NAMALWA (cell line): ENCODE data around the gene VPS45.
A peak's percentile ranks its signal among the peaks of the same experiment; 100 is the strongest.
"Not testable (repeated sequence)": the region's sequence is repeated elsewhere in the genome, so short reads cannot be mapped to it uniquely, and the experiment has no call there.

Experiments used
- DNase-seq: peaks from one replicate; pipeline ENCODE4 v3.0.0-alpha.2; 2015; ENCODE audit warnings: low spot score

Gene VPS45

DNA sequence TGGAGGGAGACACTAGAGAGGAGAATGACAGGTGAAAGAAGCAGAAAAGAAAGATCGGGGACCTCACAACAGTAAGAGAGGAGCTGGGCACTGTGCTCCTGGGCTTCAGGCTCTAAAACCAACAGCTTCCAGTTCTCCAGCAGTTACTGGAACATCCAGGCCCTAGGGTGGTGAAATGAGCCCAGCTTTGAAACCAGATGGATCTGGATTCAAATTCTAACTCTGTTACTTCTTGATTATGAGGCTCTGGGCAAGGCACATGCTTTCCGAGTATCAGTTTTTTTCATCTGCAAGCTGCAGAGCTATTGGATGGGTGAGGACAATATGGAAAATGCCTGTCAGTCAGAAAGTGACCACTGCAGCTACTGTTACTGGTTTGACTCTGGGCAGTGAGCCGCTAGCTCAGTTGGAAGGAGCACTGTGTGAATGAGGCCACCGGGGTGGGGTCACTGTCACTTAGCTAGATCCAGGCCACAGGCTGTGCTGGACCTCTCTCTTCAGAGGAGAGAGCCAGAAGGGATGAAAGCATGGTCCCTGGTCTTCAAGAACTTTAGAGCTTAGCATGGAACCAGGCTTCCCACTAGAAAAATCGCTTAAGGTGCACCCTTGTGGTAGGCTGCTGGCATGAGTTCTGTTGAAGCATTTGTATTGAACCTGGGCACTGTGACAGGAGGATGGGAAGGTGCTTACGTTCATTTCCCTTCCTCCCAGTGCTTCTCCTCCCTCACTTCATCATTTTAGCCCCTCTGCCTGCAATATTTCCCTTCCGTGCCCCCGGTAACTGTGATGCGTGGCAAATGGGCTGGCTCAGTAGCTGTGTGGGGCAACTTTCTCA is 94.4 kb downstream of the VPS45 start:
- DNase-seq: peak; percentile 73

DNA sequence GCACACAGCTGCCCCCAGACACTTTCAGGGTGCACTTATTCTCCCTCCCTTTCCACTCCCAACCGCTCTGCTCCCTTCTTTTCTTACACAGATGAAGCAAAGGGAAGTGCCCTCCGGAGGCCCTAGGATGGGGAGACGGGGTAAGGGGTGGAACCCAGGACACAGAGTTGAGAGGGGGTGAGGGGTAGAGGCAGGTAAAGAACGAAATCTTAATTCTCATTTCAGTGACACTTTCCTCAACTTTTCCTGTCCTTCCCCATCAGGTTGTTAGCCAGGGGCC is 94.9 kb downstream of the VPS45 start:
- no peak for DNase-seq

DNA sequence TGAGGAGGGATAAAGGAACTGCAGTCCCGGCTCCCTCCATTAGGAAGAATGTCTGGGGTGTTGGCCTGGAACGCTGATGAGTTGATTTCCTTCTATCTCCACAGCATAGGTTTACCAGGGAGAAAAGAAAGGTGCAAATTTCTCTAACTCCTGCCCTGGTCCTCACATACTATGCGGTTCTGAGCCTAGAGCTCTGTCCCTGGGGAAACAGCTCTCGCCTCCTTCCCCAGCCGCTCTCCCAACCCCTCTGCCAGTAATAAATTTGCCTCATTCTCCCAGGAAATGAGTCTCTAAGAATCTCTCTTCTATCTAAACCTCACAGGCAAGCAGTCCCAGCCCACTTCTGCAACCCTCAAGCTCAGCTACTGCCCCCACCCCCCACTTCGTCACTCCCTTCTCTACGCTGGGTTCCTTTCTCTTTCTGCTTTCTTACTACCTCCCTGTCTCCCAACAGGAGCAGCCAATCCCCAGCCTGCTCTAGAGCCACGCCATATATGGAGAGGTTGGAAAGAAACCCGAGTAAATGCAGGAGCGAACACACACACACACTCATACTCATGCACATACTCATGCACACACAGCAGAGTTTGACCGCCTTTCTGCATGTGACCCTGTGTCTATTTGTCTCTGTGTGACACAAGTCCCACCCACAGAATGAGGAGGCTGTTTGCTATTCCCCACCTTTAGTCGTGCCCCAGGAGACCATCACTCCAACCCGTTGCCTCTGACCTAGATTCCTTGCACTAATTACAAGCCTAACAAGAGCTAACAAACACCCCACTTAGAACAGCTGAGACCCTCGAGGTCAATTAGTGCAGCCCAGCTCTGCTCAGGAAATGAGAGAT is 95.5 kb downstream of the VPS45 start:
- DNase-seq: peak; percentile 26

GRCh38 chr1:150164224-150164623 is 96.6 kb downstream of the VPS45 start:
- DNase-seq: no peak

GRCh38 chr1:150164779-150165178 is 97.2 kb downstream of the VPS45 start:
- peak; percentile 32 for DNase-seq

GRCh38 chr1:150165622-150166612 is 98.3 kb downstream of the VPS45 start:
- peak; percentile 84 for DNase-seq

DNA sequence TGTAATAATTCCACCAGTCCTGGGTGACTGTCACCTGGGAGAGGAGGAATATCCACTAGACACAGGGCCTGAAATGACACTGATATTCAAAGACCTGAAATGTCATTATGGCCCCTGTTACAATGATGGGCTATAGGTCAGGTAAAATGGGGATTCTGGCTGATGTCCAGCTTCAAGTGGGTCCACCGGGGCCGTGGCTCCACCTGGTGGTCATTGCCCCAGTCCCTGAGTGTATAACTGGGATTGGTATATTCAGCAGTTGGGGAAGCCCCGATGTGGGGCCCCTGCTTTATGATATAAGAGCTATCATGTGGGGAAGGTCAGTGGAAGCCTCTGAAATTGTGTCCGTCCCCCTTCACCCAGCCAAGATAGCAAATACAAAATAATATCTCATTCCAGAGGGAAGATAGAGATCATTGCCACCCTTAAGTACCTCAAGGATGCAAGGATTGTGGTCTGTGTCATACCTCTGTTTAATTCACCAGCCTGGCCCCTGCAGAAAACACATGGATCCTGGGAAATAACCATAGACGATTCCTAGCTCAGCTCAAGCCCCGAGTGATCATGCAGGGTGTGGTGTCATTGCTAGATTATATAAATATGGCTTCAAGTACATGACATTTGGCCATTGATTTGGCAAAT is 101.5 kb downstream of the VPS45 start:
- peak; percentile 68 for DNase-seq

DNA sequence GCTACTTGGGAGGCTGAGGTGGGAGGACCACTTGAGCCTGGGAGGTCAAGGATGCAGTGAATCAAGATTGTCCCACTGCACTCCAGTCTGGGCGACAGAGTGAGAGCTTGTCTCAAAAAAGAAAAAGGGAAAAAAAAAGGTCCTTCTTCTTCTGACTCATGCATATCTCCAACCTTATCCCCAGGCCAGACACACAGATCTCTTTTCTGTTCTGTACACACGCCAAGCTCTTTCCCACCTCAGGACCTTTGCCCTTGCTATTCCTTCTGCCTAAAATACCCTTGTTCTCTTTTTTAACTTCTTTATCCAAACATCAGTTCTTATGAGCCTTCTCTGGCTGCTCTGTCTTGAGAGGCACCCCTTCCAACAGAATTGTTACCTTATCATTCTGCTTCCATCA is 104.2 kb downstream of the VPS45 start:
- no peak for DNase-seq

DNA sequence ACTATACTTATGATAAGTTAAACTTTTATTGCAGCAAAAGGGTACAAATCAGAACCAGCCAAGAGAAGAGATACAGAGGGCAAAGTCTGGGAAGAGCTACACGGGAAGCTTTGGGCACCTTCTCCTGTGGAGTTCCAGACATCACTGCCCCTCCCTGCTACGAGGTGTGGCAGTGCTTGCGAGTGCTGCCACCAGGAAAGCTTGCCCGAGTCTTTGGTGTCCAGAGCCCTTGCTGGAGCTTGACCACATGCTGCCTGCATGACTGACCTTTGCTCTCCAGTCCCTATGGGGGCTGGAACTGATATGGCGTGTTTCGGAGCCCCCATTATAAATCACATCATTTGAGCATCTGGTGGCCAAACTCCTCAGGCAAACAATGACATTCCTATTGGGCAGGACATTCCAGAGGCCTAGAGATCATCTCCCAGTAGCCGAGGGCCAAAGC is 105.6 kb downstream of the VPS45 start:
- no peak for DNase-seq

DNA sequence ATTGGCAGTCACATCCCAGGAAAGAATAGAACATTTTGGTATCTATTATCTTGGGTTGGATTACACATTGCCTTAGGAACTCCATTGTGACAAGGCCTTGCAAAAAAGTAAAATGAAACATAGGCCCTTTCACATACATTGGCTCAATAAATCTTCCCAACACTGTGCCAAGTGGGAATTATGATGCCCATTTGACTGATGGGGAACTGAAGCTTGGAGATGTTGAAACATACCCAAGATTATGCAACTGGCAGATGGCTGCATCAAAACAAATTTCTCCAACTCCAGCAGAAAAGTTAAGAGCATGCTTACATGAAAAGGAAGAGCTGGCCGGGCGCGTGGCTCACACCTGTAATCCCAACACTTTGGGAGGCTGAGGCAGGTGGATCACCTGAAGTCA is 109.0 kb downstream of the VPS45 start:
- no peak for DNase-seq

DNA sequence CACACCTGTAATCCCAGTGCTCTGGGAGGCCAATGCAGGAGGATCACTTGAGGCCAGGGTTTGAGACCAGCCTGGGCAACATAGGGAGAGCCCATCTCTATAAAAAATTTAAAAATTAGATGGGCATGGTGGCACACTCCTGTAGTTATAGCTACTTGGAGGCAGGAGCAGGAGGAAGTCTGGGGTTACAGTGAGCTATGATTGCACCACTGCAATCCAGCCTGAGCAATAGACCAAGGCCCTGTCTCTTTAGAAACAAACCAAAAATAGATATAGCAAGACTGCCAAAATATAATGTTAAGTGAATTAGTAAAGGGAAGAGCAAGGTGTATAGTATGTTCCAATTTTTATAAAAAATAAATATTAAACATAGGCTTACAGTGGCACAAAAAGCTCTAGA is 111.0 kb downstream of the VPS45 start:
- DNase-seq: no peak

GRCh38 chr1:150179867-150180266 is 112.3 kb downstream of the VPS45 start:
- DNase-seq: no peak

DNA sequence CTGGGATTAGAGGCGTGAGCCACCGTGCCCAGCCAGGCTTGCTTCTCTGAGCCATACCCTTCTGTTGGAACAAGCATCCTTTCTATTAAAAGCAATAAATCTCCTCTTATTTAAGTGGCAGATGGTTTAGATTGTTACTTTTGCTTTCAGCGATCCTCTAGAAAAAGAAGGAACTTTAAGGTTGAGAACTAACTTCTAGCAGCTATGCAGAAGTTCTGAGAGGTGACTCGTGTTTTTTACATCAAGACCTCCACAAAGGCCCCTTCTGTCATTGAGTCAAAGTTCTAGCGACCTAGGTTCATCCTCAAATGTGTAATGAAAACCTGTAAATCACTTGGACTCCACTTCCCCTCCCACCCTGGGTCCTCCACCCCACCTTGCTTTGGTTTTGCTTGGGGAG is 112.9 kb downstream of the VPS45 start:
- DNase-seq: no peak

- no peak for DNase-seq
These were observed 114.7 kb downstream of the VPS45 start for GRCh38 chr1:150182247-150182646.

- DNase-seq: no peak
These were observed 115.5 kb downstream of the VPS45 start for GRCh38 chr1:150183061-150183460.

DNA sequence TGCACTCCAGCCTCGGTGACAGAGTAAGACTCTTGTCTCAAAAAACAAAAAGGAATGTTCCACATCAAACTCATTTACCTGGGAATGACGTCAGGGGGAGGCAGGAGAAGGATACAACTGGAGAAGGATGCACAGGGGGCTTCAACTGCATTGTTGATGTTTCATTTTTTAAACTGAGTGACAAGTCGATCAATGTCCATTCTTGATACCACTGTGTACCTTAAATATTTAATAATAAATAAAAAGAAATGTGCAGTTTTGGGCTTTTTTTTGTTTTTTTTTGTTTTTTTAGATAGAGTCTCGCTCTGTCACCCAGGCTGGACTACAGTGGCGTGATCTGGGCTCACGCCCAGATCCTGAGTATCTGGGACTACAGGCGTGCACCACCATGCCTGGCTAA is 117.9 kb downstream of the VPS45 start:
- DNase-seq: no peak

DNA sequence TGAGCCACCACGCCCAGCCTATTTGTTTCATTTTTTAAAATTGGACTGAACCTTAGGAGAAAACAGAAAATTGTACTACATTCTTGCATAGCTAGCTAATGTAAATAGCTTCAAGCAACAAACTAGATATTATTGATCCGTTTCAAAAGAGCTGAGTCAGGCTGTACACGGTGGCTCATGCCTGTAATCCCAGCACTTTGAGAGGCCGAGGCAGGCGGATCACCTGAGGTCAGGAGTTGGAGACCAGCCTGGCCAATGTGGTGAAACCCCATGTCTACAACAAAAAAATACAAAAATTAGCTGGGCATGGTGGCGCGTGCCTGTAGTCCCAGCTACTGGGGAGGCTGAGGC is 118.8 kb downstream of the VPS45 start:
- DNase-seq: not testable (repeated sequence)

DNA sequence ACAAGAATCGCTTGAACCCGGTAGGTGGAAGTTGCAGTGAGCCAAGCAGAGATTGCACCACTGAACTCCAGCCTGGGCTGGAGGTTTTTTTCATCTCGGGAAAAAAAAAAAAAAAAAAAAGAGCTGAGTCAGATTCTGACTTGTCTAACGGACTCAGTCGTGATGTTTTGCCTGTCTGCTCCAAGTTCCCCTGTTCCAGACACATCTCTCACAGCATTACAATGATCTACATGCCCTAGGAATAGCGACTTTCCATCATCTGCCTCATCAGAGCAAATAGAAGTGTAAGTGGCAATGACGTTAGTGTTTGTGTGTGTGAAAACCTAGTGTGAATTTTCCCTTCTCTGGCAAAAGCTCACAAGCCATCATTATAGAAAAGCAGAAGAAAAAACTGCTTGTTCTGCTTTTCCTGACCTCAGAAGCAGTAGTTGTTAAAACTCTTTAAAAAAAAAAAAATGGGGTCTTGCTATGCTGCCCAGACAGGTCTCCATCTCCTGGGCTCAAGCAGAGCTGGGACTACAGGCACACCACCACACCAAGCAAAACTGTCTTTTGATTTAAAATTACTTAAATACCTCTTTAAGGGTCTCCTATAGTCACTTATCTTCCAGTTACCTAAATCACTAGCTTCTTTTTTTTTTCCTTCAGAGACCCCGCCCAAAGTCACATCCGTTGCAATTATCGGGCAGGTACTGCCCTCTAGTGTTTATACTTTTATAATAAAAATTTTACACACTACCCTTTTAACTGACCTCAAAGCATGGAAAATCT is 119.4 kb downstream of the VPS45 start:
- peak; percentile 78 for DNase-seq

DNA sequence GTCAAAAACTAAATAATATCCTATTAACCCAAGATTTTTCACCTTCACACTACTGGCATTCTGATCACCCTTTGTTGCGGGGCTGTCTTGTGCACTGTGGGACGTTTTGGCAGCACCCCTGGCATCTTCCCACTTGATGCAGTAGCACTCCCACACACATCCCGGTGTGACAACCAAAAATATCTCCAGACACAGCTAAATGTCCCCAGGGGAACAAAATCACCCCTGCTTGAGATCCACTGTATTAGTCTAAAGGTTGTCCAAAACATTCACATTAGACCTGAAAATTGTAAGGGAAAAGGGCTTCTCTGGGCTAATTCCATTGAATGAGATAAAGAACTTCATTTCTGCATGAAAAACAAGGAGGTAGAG is 120.0 kb downstream of the VPS45 start:
- DNase-seq: no peak

GRCh38 chr1:150192012-150192411 is 124.4 kb downstream of the VPS45 start:
- DNase-seq: no peak

- DNase-seq: no peak
These were observed 126.9 kb downstream of the VPS45 start for GRCh38 chr1:150194381-150195031.
